ENCODE results near the gene TM7SF2. TPM values are rescaled to one million over a fixed set of nuclear protein-coding genes. Genes with fewer than 3 reads are reported as not detected.

TM7SF2 gene
- total and polyA plus RNA-seq, 2 of the 13 experiments (the other 11 are each of a cell fraction or from before 2014, with no cell fraction given): 56.0 to 66.9 TPM

DNA sequence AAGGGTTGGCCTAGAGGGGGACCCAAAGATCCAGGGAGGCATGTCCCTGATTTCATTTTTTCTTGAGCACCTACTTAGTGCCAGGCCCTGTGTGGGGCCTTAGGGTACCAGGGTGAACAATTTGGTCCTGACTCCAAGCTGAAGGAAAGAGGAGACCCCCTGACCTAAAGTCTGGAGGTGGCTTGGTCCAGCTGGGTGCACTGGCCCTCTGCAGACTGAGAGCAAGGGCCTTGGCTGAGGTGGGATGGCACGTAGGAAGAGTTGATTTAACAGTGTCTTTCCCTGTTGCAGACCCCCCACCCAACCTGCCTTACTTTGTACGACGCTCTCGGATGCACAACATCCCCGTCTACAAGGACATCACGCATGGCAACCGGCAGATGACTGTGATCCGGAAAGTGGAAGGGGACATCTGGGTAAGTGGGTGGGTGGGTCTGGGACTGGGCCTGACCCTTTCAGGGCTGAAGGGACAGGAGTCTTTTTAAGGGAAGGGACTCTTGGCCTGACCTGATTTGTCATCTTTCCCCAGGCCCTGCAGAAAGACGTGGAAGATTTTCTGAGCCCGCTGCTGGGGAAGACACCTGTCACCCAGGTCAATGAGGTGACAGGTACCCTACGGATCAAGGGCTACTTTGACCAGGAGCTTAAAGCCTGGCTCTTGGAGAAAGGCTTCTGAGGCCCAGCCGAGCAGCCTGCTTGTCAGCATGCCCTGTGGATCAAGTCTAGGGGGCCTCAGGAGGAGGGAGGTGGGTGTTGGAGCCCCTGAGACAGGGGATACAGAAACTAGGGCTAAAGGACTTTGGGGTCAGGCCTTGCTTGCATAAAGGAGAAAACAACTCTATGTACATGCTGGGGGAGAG, 13.8 kb downstream of the TM7SF2 start:
- intact Hi-C loops (cut with micrococcal nuclease; ENCODE audit: unreplicated experiment): no loop called here
- no TSS peak for BruUV-seq (replicated peaks)
- DNase-seq (ENCODE audit: low spot score): no peak

DNA sequence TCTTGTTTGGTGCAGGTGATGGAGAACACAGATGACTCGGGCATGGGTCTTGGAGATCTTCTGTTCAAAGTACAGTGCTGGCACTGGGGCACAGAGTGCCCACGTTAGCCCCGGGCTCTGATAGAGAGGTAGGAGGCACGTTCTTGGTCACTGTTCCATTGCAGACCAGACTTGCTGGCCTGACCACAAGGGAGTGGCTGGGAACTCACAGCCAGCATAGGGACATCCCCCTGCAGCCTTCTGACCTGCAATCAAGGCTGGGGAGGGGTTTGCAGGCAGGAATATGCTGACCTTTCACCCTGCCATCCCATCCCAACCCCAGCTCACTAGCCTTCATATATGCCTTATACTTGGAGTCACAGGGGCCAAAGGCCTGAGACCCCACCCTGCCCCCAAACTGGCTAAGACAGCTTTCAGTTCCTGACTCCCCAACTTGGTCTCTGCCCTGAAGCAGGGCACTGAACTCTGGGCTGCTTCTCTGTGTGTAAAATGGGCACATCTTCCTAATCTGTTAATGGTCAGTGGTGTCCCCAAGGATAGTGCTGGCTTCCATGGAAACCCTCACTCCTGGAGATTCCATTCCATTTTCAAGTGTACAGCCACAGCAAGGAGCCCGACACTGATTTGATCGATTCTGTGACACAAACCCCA, 15.1 kb downstream of the TM7SF2 start:
- Histone ChIP-seq H3K79me2 (ENCODE audit: insufficient read depth, low read length) (peaks cover 31% of the 10 kb centered on the region), H2AFZ (ENCODE audit: low read length) (no peak overlapping the region), H4K20me1 (ENCODE audit: insufficient read depth, low read length) (peaks cover 4% of the 10 kb centered on the region; the same call in 1 of the 2 replicates), H3K9me3 (ENCODE audit: low read length) (no peaks in the 10 kb centered on the region), H3K4me2 (ENCODE audit: low read depth, low read length) (no peak overlapping the region), H3K27ac (ENCODE audit: extremely low read length, insufficient read depth, low read length) (no peak overlapping the region), H3K4me1 (ENCODE audit: insufficient read depth, low read length) (peaks cover 20% of the 10 kb centered on the region), H3K9ac (ENCODE audit: insufficient read depth, low read depth, low read length) (no peak overlapping the region), H3K36me3 (replicated peaks in 1 of 2; ENCODE audit: control insufficient read depth in 1 of 2, insufficient read depth in 2 of 2, low read length in 2 of 2) (peaks cover 43 to 67% of the 10 kb centered on the region in 2 experiments), H3K4me3 (replicated peaks in 1 of 3; ENCODE audit: insufficient read depth in 1 of 3, low read depth in 2 of 3, low read length in 3 of 3) (no peak overlapping the region), H3K27me3 (ENCODE audit: control insufficient read depth in 1 of 2, insufficient read depth in 2 of 2, low read length in 2 of 2) (no peaks in the 10 kb centered on the region; a peak in 1 of 5 replicates)
- FAIRE-seq (no peak), DNase-seq (ENCODE audit: low spot score) (no peak), ATAC-seq (no peak)
- ChIA-PET POLR2A (interaction anchor here (0.7 to 1.7 kb wide), 4 partner anchors 8 to 55 kb away, joined by 3 to 6 read pairs (median 4); partner anchors contain the start of genes CAPN1 and TM7SF2), CTCF (ENCODE audit: low intra/inter-chr PET ratio, low total read pairs) (no interaction called here)
- WGBS (ENCODE audit: low lambda C conversion rate): 95% methylated on average over 6 of the region's 6 CpGs
- intact Hi-C loops (cut with micrococcal nuclease; ENCODE audit: unreplicated experiment): no loop called here
- BruUV-seq (replicated peaks): no TSS peak
- in situ Hi-C loops (cut with HindIII; ENCODE audit: extremely low pct_ligation_motif_present, low pct_unique_long_range_greater_than_20kb): no loop called here
- TF ChIP-seq ZBTB21 (CRISPR knock-in tag; IDR thresholded peaks at IDR 0.05) (no peak), ARHGAP35 (CRISPR knock-in tag; IDR thresholded peaks at IDR 0.05; ENCODE audit: borderline replicate concordance) (no peak)
- TF ChIP-seq, protein P1, sequence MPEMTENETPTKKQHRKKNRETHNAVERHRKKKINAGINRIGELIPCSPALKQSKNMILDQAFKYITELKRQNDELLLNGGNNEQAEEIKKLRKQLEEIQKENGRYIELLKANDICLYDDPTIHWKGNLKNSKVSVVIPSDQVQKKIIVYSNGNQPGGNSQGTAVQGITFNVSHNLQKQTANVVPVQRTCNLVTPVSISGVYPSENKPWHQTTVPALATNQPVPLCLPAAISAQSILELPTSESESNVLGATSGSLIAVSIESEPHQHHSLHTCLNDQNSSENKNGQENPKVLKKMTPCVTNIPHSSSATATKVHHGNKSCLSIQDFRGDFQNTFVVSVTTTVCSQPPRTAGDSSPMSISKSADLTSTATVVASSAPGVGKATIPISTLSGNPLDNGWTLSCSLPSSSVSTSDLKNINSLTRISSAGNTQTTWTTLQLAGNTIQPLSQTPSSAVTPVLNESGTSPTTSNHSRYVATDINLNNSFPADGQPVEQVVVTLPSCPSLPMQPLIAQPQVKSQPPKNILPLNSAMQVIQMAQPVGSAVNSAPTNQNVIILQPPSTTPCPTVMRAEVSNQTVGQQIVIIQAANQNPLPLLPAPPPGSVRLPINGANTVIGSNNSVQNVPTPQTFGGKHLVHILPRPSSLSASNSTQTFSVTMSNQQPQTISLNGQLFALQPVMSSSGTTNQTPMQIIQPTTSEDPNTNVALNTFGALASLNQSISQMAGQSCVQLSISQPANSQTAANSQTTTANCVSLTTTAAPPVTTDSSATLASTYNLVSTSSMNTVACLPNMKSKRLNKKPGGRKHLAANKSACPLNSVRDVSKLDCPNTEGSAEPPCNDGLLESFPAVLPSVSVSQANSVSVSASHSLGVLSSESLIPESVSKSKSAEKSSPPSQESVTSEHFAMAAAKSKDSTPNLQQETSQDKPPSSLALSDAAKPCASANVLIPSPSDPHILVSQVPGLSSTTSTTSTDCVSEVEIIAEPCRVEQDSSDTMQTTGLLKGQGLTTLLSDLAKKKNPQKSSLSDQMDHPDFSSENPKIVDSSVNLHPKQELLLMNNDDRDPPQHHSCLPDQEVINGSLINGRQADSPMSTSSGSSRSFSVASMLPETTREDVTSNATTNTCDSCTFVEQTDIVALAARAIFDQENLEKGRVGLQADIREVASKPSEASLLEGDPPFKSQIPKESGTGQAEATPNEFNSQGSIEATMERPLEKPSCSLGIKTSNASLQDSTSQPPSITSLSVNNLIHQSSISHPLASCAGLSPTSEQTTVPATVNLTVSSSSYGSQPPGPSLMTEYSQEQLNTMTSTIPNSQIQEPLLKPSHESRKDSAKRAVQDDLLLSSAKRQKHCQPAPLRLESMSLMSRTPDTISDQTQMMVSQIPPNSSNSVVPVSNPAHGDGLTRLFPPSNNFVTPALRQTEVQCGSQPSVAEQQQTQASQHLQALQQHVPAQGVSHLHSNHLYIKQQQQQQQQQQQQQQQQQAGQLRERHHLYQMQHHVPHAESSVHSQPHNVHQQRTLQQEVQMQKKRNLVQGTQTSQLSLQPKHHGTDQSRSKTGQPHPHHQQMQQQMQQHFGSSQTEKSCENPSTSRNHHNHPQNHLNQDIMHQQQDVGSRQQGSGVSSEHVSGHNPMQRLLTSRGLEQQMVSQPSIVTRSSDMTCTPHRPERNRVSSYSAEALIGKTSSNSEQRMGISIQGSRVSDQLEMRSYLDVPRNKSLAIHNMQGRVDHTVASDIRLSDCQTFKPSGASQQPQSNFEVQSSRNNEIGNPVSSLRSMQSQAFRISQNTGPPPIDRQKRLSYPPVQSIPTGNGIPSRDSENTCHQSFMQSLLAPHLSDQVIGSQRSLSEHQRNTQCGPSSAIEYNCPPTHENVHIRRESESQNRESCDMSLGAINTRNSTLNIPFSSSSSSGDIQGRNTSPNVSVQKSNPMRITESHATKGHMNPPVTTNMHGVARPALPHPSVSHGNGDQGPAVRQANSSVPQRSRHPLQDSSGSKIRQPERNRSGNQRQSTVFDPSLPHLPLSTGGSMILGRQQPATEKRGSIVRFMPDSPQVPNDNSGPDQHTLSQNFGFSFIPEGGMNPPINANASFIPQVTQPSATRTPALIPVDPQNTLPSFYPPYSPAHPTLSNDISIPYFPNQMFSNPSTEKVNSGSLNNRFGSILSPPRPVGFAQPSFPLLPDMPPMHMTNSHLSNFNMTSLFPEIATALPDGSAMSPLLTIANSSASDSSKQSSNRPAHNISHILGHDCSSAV (CRISPR knock-in tag; IDR thresholded peaks at IDR 0.05; ENCODE audit: borderline replicate concordance): no peak

More for the DNA sequence above, 13.8 kb downstream of the TM7SF2 start:
- Histone ChIP-seq H4K20me1 (ENCODE audit: insufficient read depth, low read length) (no peaks in the 10 kb centered on the region), H3K79me2 (ENCODE audit: insufficient read depth, low read length) (peaks cover 41% of the 10 kb centered on the region), H3K9me3 (ENCODE audit: low read length) (no peaks in the 10 kb centered on the region), H3K4me2 (ENCODE audit: low read depth, low read length) (no peak overlapping the region), H3K9ac (ENCODE audit: insufficient read depth, low read depth, low read length) (no peak overlapping the region), H3K4me1 (ENCODE audit: insufficient read depth, low read length) (peaks cover 29% of the 10 kb centered on the region), H3K36me3 (replicated peaks in 1 of 2; ENCODE audit: control insufficient read depth in 1 of 2, insufficient read depth in 2 of 2, low read length in 2 of 2) (peaks cover 37 to 59% of the 10 kb centered on the region in 2 experiments), H3K4me3 (replicated peaks in 1 of 3; ENCODE audit: insufficient read depth in 1 of 3, low read depth in 2 of 3, low read length in 3 of 3) (no peak overlapping the region), H3K27me3 (ENCODE audit: control insufficient read depth in 1 of 2, insufficient read depth in 2 of 2, low read length in 2 of 2) (no peaks in the 10 kb centered on the region; a peak in 1 of 5 replicates), H3K27ac (ENCODE audit: extremely low read length, insufficient read depth, low read length) (no peak overlapping the region), H2AFZ (ENCODE audit: low read length) (no peak overlapping the region)
- ATAC-seq (no peak), FAIRE-seq (no peak)
- in situ Hi-C loops (cut with HindIII; ENCODE audit: extremely low pct_ligation_motif_present, low pct_unique_long_range_greater_than_20kb): no loop called here
- WGBS (ENCODE audit: low lambda C conversion rate): 98% methylated on average over 12 of the region's 12 CpGs
- ChIA-PET CTCF (ENCODE audit: low intra/inter-chr PET ratio, low total read pairs) (no interaction called here), POLR2A (interaction anchor here (4.7 kb wide), 1 partner anchor 10 kb away, joined by 105 read pairs; the partner anchor contains the start of gene SYVN1)
- TF ChIP-seq, protein P2, sequence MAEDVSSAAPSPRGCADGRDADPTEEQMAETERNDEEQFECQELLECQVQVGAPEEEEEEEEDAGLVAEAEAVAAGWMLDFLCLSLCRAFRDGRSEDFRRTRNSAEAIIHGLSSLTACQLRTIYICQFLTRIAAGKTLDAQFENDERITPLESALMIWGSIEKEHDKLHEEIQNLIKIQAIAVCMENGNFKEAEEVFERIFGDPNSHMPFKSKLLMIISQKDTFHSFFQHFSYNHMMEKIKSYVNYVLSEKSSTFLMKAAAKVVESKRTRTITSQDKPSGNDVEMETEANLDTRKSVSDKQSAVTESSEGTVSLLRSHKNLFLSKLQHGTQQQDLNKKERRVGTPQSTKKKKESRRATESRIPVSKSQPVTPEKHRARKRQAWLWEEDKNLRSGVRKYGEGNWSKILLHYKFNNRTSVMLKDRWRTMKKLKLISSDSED (CRISPR knock-in tag; IDR thresholded peaks at IDR 0.05): no peak
- TF ChIP-seq SPEN (CRISPR knock-in tag; IDR thresholded peaks at IDR 0.05; ENCODE audit: low read depth) (no peak), TBP (CRISPR knock-in tag; IDR thresholded peaks at IDR 0.05) (no peak)

Data from HepG2 (cell line).